Measurements from ENCODE around the gene TOGARAM2.

Gene TOGARAM2

DNA sequence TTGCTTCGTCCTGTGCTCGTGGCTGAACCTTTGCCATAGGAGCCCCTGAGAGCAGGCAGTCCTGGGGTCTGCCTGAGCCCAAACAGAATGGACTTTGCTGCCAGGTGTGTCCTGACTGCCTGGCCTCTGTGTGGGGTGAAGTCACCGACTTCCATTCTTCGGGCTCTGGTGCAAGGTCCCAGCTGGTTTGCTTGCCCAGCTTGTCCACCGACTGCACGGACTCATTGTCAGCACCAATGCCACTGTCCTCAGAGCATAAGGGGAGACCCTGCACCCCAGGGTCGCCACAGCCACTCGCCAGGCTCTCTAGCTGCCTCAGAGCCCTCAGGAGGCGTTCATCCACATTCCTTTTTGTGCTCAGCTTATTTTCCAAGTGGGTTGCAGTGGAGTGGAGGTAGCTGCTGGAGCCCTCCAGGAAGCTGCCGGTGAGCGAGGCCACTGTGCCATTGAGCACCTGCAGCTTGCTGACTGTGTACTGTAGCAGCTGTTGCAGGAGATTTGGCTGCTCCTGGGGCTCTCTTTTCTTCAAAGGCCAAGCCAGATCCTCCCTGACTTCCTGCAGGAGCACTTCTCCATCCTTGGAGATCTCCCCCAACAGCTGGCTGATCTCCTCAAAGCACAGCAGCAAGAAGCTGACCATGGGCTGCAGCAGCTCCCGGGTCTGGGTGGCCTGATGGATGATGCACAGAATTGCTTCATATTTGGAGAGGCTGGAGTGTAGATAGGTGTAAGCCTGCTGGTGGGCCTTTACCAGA lies 92.0 kb downstream of the TOGARAM2 start (continued):
- TF ChIP-seq, protein P1, sequence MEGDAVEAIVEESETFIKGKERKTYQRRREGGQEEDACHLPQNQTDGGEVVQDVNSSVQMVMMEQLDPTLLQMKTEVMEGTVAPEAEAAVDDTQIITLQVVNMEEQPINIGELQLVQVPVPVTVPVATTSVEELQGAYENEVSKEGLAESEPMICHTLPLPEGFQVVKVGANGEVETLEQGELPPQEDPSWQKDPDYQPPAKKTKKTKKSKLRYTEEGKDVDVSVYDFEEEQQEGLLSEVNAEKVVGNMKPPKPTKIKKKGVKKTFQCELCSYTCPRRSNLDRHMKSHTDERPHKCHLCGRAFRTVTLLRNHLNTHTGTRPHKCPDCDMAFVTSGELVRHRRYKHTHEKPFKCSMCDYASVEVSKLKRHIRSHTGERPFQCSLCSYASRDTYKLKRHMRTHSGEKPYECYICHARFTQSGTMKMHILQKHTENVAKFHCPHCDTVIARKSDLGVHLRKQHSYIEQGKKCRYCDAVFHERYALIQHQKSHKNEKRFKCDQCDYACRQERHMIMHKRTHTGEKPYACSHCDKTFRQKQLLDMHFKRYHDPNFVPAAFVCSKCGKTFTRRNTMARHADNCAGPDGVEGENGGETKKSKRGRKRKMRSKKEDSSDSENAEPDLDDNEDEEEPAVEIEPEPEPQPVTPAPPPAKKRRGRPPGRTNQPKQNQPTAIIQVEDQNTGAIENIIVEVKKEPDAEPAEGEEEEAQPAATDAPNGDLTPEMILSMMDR (tag by site-specific recombination; IDR thresholded peaks at IDR 0.05), result no peak
- TF ChIP-seq ZNF146 (tag by site-specific recombination; IDR thresholded peaks at IDR 0.05), result no peak
- no peak for TF ChIP-seq ZNF558 (tag by site-specific recombination; IDR thresholded peaks at IDR 0.05)
- TF ChIP-seq, protein P2, sequence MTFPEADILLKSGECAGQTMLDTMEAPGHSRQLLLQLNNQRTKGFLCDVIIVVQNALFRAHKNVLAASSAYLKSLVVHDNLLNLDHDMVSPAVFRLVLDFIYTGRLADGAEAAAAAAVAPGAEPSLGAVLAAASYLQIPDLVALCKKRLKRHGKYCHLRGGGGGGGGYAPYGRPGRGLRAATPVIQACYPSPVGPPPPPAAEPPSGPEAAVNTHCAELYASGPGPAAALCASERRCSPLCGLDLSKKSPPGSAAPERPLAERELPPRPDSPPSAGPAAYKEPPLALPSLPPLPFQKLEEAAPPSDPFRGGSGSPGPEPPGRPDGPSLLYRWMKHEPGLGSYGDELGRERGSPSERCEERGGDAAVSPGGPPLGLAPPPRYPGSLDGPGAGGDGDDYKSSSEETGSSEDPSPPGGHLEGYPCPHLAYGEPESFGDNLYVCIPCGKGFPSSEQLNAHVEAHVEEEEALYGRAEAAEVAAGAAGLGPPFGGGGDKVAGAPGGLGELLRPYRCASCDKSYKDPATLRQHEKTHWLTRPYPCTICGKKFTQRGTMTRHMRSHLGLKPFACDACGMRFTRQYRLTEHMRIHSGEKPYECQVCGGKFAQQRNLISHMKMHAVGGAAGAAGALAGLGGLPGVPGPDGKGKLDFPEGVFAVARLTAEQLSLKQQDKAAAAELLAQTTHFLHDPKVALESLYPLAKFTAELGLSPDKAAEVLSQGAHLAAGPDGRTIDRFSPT (tag by site-specific recombination; IDR thresholded peaks at IDR 0.05), result no peak
- TF ChIP-seq ZNF664 (tag by site-specific recombination; IDR thresholded peaks at IDR 0.05), result no peak
- TF ChIP-seq OSR2 (tag by site-specific recombination; IDR thresholded peaks at IDR 0.05), result no peak
- TF ChIP-seq GLIS2 (tag by site-specific recombination; IDR thresholded peaks at IDR 0.05), result no peak
- TF ChIP-seq, protein P3, sequence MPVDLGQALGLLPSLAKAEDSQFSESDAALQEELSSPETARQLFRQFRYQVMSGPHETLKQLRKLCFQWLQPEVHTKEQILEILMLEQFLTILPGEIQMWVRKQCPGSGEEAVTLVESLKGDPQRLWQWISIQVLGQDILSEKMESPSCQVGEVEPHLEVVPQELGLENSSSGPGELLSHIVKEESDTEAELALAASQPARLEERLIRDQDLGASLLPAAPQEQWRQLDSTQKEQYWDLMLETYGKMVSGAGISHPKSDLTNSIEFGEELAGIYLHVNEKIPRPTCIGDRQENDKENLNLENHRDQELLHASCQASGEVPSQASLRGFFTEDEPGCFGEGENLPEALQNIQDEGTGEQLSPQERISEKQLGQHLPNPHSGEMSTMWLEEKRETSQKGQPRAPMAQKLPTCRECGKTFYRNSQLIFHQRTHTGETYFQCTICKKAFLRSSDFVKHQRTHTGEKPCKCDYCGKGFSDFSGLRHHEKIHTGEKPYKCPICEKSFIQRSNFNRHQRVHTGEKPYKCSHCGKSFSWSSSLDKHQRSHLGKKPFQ (tag by site-specific recombination; IDR thresholded peaks at IDR 0.05), result no peak
- no peak for TF ChIP-seq IKZF3 (tag by site-specific recombination; IDR thresholded peaks at IDR 0.05)
- no peak for TF ChIP-seq ZNF677 (tag by site-specific recombination; IDR thresholded peaks at IDR 0.05)
- no peak for TF ChIP-seq ZNF404 (tag by site-specific recombination; IDR thresholded peaks at IDR 0.05)
- no peak for TF ChIP-seq KLF8 (tag by site-specific recombination; IDR thresholded peaks at IDR 0.05)

DNA sequence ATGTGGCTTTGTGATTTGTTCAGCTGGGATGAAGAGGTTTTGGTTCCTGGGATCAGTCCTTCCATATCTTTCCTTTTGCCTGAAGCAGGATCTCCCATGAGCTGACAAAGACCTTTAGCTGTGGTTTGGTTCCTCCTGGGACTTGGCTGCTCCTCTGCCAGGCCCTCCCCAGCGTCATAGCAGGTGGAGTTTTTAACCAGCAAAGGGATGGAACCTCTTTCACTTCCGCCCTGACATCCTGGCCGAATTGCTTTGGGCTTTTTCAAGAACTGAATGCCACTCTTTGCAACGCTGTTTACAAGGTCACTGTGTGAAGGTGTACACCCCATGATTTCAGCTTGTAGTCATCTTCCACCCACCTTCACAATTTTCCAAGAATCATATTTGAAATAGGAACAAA lies 92.8 kb downstream of the TOGARAM2 start:
- Histone ChIP-seq H3K4me1 (ENCODE audit: control insufficient read depth, insufficient read depth, low read length) (no peaks in the 10 kb centered on the region), H3K4me3 (ENCODE audit: low read depth, low read length) (no peak overlapping the region), H3K36me3 (ENCODE audit: control insufficient read depth in 2 of 2, insufficient read depth in 1 of 2, low read length in 2 of 2) (no peaks in the 10 kb centered on the region), H3K9me3 (ENCODE audit: control insufficient read depth, insufficient read depth, low read depth, low read length) (no peaks in the 10 kb centered on the region), H3K27ac (ENCODE audit: extremely low read depth, low read depth, low read length) (no peak overlapping the region)
- CTCF ChIA-PET, result interaction anchor here (0.7 kb wide), 1 partner anchor 1049 kb away, joined by 3 read pairs; no protein-coding TSS in a partner anchor
- POLR2A ChIA-PET, result no interaction called here
- TF ChIP-seq, protein P4, sequence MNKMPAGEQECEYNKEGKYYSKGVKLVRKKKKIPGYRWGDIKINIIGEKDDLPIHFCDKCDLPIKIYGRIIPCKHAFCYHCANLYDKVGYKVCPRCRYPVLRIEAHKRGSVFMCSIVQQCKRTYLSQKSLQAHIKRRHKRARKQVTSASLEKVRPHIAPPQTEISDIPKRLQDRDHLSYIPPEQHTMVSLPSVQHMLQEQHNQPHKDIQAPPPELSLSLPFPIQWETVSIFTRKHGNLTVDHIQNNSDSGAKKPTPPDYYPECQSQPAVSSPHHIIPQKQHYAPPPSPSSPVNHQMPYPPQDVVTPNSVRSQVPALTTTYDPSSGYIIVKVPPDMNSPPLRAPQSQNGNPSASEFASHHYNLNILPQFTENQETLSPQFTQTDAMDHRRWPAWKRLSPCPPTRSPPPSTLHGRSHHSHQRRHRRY (tag by site-specific recombination; IDR thresholded peaks at IDR 0.05), result no peak
- TF ChIP-seq ZNF391 (tag by site-specific recombination; IDR thresholded peaks at IDR 0.05; ENCODE audit: borderline replicate concordance, low read depth) (no peak), ZNF561 (tag by site-specific recombination; IDR thresholded peaks at IDR 0.05; ENCODE audit: borderline replicate concordance) (no peak), ZNF626 (tag by site-specific recombination; IDR thresholded peaks at IDR 0.05) (no peak), ZSCAN30 (tag by site-specific recombination; IDR thresholded peaks at IDR 0.05) (no peak), ZNF621 (tag by site-specific recombination; IDR thresholded peaks at IDR 0.05) (no peak), ZNF341 (tag by site-specific recombination; IDR thresholded peaks at IDR 0.05; ENCODE audit: low read depth) (no peak), ZBTB1 (tag by site-specific recombination; IDR thresholded peaks at IDR 0.05) (no peak)
- TF ChIP-seq, protein P5, sequence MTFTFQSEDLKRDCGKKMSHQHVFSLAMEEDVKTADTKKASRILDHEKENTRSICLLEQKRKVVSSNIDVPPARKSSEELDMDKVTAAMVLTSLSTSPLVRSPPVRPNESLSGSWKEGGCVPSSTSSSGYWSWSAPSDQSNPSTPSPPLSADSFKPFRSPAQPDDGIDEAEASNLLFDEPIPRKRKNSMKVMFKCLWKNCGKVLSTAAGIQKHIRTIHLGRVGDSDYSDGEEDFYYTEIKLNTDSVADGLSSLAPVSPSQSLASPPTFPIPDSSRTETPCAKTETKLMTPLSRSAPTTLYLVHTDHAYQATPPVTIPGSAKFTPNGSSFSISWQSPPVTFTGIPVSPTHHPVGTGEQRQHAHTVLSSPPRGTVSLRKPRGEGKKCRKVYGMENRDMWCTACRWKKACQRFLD (tag by site-specific recombination; IDR thresholded peaks at IDR 0.05), result no peak
- TF ChIP-seq, protein P6, sequence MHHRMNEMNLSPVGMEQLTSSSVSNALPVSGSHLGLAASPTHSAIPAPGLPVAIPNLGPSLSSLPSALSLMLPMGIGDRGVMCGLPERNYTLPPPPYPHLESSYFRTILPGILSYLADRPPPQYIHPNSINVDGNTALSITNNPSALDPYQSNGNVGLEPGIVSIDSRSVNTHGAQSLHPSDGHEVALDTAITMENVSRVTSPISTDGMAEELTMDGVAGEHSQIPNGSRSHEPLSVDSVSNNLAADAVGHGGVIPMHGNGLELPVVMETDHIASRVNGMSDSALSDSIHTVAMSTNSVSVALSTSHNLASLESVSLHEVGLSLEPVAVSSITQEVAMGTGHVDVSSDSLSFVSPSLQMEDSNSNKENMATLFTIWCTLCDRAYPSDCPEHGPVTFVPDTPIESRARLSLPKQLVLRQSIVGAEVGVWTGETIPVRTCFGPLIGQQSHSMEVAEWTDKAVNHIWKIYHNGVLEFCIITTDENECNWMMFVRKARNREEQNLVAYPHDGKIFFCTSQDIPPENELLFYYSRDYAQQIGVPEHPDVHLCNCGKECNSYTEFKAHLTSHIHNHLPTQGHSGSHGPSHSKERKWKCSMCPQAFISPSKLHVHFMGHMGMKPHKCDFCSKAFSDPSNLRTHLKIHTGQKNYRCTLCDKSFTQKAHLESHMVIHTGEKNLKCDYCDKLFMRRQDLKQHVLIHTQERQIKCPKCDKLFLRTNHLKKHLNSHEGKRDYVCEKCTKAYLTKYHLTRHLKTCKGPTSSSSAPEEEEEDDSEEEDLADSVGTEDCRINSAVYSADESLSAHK (tag by site-specific recombination; IDR thresholded peaks at IDR 0.05), result no peak
- TF ChIP-seq, protein P7, sequence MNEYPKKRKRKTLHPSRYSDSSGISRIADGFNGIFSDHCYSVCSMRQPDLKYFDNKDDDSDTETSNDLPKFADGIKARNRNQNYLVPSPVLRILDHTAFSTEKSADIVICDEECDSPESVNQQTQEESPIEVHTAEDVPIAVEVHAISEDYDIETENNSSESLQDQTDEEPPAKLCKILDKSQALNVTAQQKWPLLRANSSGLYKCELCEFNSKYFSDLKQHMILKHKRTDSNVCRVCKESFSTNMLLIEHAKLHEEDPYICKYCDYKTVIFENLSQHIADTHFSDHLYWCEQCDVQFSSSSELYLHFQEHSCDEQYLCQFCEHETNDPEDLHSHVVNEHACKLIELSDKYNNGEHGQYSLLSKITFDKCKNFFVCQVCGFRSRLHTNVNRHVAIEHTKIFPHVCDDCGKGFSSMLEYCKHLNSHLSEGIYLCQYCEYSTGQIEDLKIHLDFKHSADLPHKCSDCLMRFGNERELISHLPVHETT (tag by site-specific recombination; IDR thresholded peaks at IDR 0.05), result no peak
- TF ChIP-seq, protein P8, sequence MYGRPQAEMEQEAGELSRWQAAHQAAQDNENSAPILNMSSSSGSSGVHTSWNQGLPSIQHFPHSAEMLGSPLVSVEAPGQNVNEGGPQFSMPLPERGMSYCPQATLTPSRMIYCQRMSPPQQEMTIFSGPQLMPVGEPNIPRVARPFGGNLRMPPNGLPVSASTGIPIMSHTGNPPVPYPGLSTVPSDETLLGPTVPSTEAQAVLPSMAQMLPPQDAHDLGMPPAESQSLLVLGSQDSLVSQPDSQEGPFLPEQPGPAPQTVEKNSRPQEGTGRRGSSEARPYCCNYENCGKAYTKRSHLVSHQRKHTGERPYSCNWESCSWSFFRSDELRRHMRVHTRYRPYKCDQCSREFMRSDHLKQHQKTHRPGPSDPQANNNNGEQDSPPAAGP (tag by site-specific recombination; IDR thresholded peaks at IDR 0.05), result no peak
